Type B pancreatic cell (in vitro differentiated cells): ENCODE data around the gene SKOR1. TPM values are rescaled to one million over a fixed set of nuclear protein-coding genes. Genes with fewer than 3 reads are reported as not detected.

Experiments
- DNase-seq: peaks from one replicate; pipeline ENCODE4 v3.0.0; 2021; ENCODE audit warnings: mixed read lengths; ENCODE audit not compliant: unreplicated experiment; ENCODE audit errors: extremely low spot score
- H3K27ac Mint-ChIP-seq: 2 replicates; pipeline ENCODE4 v1.8.0; 2021; ENCODE audit warnings: mild to moderate bottlenecking, mixed read lengths
- H3K27me3 Mint-ChIP-seq: 2 replicates; pipeline ENCODE4 v1.8.0; 2021; ENCODE audit warnings: mixed read lengths
- H3K36me3 Mint-ChIP-seq: 2 replicates; pipeline ENCODE4 v1.8.0; 2021; ENCODE audit warnings: mixed read lengths
- H3K4me1 Mint-ChIP-seq: one replicate; pipeline ENCODE4 v1.8.0; 2021; ENCODE audit warnings: mixed read lengths; ENCODE audit not compliant: unreplicated experiment
- H3K4me3 Mint-ChIP-seq: 2 replicates; pipeline ENCODE4 v1.8.0; 2021; ENCODE audit warnings: mild to moderate bottlenecking, mixed read lengths
- H3K9me3 Mint-ChIP-seq: 2 replicates; pipeline ENCODE4 v1.8.0; 2021; ENCODE audit warnings: mixed read lengths
- total RNA-seq: library from RNA; stranded (reverse); gene quantifications from 2 replicates; pipeline ENCODE4 v1.2.1, GENCODE V29; 2021; ENCODE audit warnings: low replicate concordance
- TF ChIP-seq, protein P1 (sequence below): fragments of 200-600 bp; sonication (generic); conservative IDR thresholded peaks from 2 replicates; pipeline ENCODE4 v1.5.0; 2021; ENCODE audit warnings: antibody characterized with exemption, mild to moderate bottlenecking

SKOR1 gene
- total RNA-seq, 1 donor from 2014 or later = 0.65 TPM

GRCh38 chr15:67824197-67824968, 926 bp upstream of the SKOR1 start:
- Mint-ChIP-seq H3K36me3 (no peaks in the 10 kb centered on the region), H3K4me1 (peaks cover 32% of the 10 kb centered on the region), H3K27me3 (peaks cover 83% of the 10 kb centered on the region), H3K9me3 (no peaks in the 10 kb centered on the region), H3K4me3 (peak overlapping the region; percentile 87), H3K27ac (no peak overlapping the region)
- TF ChIP-seq, protein P1, sequence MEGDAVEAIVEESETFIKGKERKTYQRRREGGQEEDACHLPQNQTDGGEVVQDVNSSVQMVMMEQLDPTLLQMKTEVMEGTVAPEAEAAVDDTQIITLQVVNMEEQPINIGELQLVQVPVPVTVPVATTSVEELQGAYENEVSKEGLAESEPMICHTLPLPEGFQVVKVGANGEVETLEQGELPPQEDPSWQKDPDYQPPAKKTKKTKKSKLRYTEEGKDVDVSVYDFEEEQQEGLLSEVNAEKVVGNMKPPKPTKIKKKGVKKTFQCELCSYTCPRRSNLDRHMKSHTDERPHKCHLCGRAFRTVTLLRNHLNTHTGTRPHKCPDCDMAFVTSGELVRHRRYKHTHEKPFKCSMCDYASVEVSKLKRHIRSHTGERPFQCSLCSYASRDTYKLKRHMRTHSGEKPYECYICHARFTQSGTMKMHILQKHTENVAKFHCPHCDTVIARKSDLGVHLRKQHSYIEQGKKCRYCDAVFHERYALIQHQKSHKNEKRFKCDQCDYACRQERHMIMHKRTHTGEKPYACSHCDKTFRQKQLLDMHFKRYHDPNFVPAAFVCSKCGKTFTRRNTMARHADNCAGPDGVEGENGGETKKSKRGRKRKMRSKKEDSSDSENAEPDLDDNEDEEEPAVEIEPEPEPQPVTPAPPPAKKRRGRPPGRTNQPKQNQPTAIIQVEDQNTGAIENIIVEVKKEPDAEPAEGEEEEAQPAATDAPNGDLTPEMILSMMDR = no peak
- DNase-seq = no peak

- TF ChIP-seq, protein P1 = no peak
- Mint-ChIP-seq H3K27me3 (peaks cover 80% of the 10 kb centered on the region), H3K9me3 (no peaks in the 10 kb centered on the region), H3K4me1 (peaks cover 32% of the 10 kb centered on the region), H3K27ac (no peak overlapping the region), H3K4me3 (peak overlapping the region; percentile 80), H3K36me3 (no peaks in the 10 kb centered on the region)
- DNase-seq = no peak
Observed at GRCh38 chr15:67825881-67826716, 790 bp downstream of the SKOR1 start.

DNA sequence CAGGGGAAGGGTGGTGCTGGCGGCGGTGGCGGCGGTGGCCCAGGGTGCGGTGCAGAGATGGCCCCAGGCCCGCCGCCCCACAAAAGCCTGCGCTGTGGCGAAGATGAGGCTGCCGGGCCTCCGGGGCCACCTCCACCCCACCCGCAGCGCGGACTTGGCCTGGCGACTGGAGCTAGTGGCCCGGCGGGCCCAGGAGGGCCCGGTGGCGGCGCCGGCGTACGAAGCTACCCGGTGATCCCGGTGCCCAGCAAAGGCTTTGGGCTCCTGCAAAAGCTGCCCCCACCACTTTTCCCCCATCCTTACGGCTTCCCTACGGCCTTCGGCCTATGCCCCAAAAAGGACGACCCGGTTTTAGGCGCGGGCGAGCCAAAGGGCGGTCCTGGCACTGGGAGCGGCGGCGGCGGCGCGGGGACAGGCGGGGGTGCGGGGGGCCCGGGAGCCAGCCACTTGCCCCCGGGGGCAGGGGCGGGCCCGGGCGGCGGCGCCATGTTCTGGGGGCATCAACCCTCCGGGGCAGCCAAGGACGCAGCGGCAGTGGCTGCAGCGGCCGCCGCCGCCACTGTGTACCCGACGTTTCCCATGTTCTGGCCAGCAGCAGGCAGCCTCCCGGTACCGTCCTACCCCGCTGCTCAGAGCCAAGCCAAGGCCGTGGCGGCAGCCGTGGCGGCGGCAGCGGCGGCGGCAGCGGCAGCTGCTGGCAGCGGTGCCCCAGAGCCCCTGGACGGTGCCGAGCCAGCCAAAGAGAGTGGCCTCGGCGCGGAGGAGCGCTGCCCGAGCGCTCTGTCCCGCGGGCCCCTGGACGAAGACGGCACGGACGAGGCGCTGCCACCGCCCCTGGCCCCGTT, 1.6 kb downstream of the SKOR1 start:
- peaks cover 80% of the 10 kb centered on the region for H3K27me3 Mint-ChIP-seq
- TF ChIP-seq, protein P1 = no peak
- no peak overlapping the region for H3K27ac Mint-ChIP-seq
- H3K9me3 Mint-ChIP-seq = no peaks in the 10 kb centered on the region
- DNase-seq = no peak
- H3K36me3 Mint-ChIP-seq = no peaks in the 10 kb centered on the region
- no peak overlapping the region for H3K4me3 Mint-ChIP-seq
- H3K4me1 Mint-ChIP-seq = peaks cover 26% of the 10 kb centered on the region

DNA sequence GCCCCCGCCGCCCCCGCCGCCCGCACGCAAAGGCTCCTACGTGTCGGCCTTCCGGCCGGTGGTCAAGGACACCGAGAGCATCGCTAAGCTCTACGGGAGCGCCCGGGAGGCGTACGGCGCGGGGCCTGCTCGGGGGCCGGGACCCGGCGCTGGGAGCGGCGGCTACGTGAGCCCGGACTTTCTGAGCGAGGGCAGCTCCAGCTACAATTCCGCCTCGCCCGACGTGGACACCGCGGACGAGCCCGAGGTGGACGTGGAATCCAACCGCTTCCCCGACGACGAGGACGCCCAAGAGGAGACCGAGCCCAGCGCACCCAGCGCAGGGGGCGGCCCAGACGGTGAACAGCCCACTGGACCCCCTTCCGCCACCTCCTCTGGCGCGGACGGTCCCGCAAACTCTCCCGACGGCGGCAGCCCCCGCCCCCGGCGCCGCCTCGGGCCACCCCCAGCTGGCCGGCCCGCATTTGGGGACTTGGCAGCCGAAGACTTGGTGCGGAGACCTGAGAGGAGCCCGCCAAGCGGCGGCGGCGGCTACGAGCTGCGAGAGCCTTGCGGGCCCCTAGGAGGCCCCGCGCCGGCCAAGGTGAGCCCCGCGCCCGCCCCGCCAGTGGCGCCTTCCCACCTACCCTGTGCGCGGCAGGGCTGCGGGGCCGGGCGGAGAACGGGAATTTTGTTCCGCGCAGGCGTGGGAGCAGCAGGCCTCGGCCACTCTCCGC, 2.4 kb downstream of the SKOR1 start:
- Mint-ChIP-seq H3K9me3 (no peaks in the 10 kb centered on the region), H3K27ac (no peak overlapping the region), H3K4me3 (peak overlapping the region; percentile 64), H3K4me1 (peaks cover 19% of the 10 kb centered on the region), H3K27me3 (peaks cover 79% of the 10 kb centered on the region), H3K36me3 (no peaks in the 10 kb centered on the region)
- TF ChIP-seq, protein P1 = no peak
- DNase-seq = no peak
